ENCODE data around the gene SPCS3.

GRCh38 chr4:176343286-176343685 is 23.5 kb downstream of the SPCS3 start:
- TF ChIP-seq ZNF572 (CRISPR knock-in tag; IDR thresholded peaks at IDR 0.05) (no peak), HMGXB4 (CRISPR knock-in tag; IDR thresholded peaks at IDR 0.05; ENCODE audit: borderline replicate concordance in 1 of 2, low read depth in 1 of 2) (no peak), YY1 (IDR thresholded peaks at IDR 0.05; ENCODE audit: insufficient read depth, insufficient replicate concordance, low read depth, low read length) (no peak), CTCF (CRISPR knock-in tag; IDR thresholded peaks at IDR 0.05) (no peak), POLR2A (IDR thresholded peaks at IDR 0.05; ENCODE audit: insufficient read depth in 1 of 2, low read depth in 2 of 2, low read length in 2 of 2) (no peak), CCAR2 (optimal IDR thresholded peaks at IDR 0.05; ENCODE audit: low read depth, low read length) (no peak), CEBPB (IDR thresholded peaks at IDR 0.05; ENCODE audit: borderline replicate concordance, low read depth, low read length) (no peak), ZNF143 (CRISPR knock-in tag; IDR thresholded peaks at IDR 0.05) (no peak)

Measured in HepG2 (cell line).